Epithelial cell of prostate (primary cell): Measurements from ENCODE around the gene LINC01488.

ENCODE experiments used
- DNase-seq: peaks from one replicate; pipeline ENCODE4 v3.0.0-alpha.2; 2011; ENCODE audit warnings: low read depth, low spot score
- H3K27ac ChIP-seq: fragments of 450-650 bp; 2 replicates; pipeline ENCODE4 v1.5.1; 2017; ENCODE audit warnings: mild to moderate bottlenecking

Gene LINC01488

GRCh38 chr11:69475141-69475865 lies 6.2 kb upstream of the LINC01488 start:
- H3K27ac ChIP-seq = no peak overlapping the region
- DNase-seq = no peak

- no peak overlapping the region for H3K27ac ChIP-seq
- DNase-seq = no peak
These were observed 5.5 kb upstream of the LINC01488 start for GRCh38 chr11:69475866-69476471.

GRCh38 chr11:69476509-69476961 lies 4.9 kb upstream of the LINC01488 start:
- DNase-seq = no peak
- H3K27ac ChIP-seq = no peak overlapping the region

- no peak for DNase-seq
- H3K27ac ChIP-seq = no peak overlapping the region
These were observed 4.4 kb upstream of the LINC01488 start for GRCh38 chr11:69477086-69477485.

- DNase-seq = peak; percentile 5
These were observed 1.7 kb upstream of the LINC01488 start for GRCh38 chr11:69479591-69480271.

GRCh38 chr11:69480547-69481392 lies 693 bp upstream of the LINC01488 start:
- no peak overlapping the region for H3K27ac ChIP-seq
- no peak for DNase-seq

More at GRCh38 chr11:69479591-69480271, 1.7 kb upstream of the LINC01488 start:
- no peak overlapping the region for H3K27ac ChIP-seq

- no peak overlapping the region for H3K27ac ChIP-seq
- no peak for DNase-seq
These were observed 859 bp downstream of the LINC01488 start for GRCh38 chr11:69482322-69482721.

- no peak overlapping the region for H3K27ac ChIP-seq
- no peak for DNase-seq
These were observed 1.7 kb downstream of the LINC01488 start for GRCh38 chr11:69483170-69483569.

GRCh38 chr11:69483691-69484426 lies 2.4 kb downstream of the LINC01488 start:
- no peak for DNase-seq
- no peak overlapping the region for H3K27ac ChIP-seq

- DNase-seq = no peak
- no peak overlapping the region for H3K27ac ChIP-seq
These were observed 3.2 kb downstream of the LINC01488 start for GRCh38 chr11:69484427-69485259.

- DNase-seq = no peak
- H3K27ac ChIP-seq = no peak overlapping the region
These were observed 4.0 kb downstream of the LINC01488 start for GRCh38 chr11:69485337-69486041.

- H3K27ac ChIP-seq = no peak overlapping the region
- DNase-seq = no peak
These were observed 4.8 kb downstream of the LINC01488 start for GRCh38 chr11:69486056-69486772.

- no peak for DNase-seq
- no peak overlapping the region for H3K27ac ChIP-seq
These were observed 5.4 kb downstream of the LINC01488 start for GRCh38 chr11:69486773-69487291.

GRCh38 chr11:69487391-69487790 lies 5.9 kb downstream of the LINC01488 start:
- H3K27ac ChIP-seq = no peak overlapping the region
- DNase-seq = no peak

GRCh38 chr11:69487849-69488542 lies 6.5 kb downstream of the LINC01488 start:
- no peak for DNase-seq
- no peak overlapping the region for H3K27ac ChIP-seq

- no peak for DNase-seq
These were observed 7.1 kb downstream of the LINC01488 start for GRCh38 chr11:69488543-69488940.

More at GRCh38 chr11:69488543-69488940, 7.1 kb downstream of the LINC01488 start:
- no peak overlapping the region for H3K27ac ChIP-seq
